Kidney epithelial cell (primary cell): Measurements from ENCODE around the gene LARGE1. TPM values are rescaled to one million over a fixed set of nuclear protein-coding genes. Genes with fewer than 3 reads are reported as not detected.

Experiments used
- DNase-seq: peaks from one replicate; pipeline ENCODE4 v3.0.0-alpha.2; 2010; ENCODE audit warnings: low read depth
- H3K27me3 ChIP-seq: 2 replicates; pipeline ENCODE4 v1.6.0; 2011; ENCODE audit warnings: low read length; ENCODE audit not compliant: control insufficient read depth, insufficient read depth
- H3K36me3 ChIP-seq: 2 replicates; pipeline ENCODE4 v1.5.1; 2011; ENCODE audit warnings: low read length; ENCODE audit not compliant: control insufficient read depth, insufficient read depth
- H3K4me3 ChIP-seq: 2 replicates; pipeline ENCODE4 v1.5.1; 2011; ENCODE audit warnings: low read depth, mild to moderate bottlenecking, control low read depth, low read length
- CTCF ChIP-seq: IDR thresholded peaks from 2 replicates; pipeline ENCODE4 v1.5.1; 2011; ENCODE audit warnings: mild to moderate bottlenecking, moderate library complexity, low read length, control low read depth, inconsistent platforms; ENCODE audit not compliant: insufficient read depth, poor library complexity, severe bottlenecking
- total RNA-seq: library from RNA; depleted of rRNA; stranded (reverse); fragments of >200 nt; gene quantifications from 2 replicates; pipeline ENCODE4 v1.2.3, GENCODE V29; 2015

Gene LARGE1
- total RNA-seq, 1 donor from 2014 or later, result 17.8 TPM

GRCh38 chr22:33576205-33576604, 344.1 kb downstream of the LARGE1 start:
- Histone ChIP-seq H3K27me3 (no peaks in the 10 kb centered on the region), H3K36me3 (no peaks in the 10 kb centered on the region), H3K4me3 (no peak overlapping the region)
- no peak for DNase-seq
- no peak for TF ChIP-seq CTCF

- Histone ChIP-seq H3K4me3 (no peak overlapping the region), H3K27me3 (no peaks in the 10 kb centered on the region), H3K36me3 (no peaks in the 10 kb centered on the region)
- no peak for DNase-seq
- TF ChIP-seq CTCF, result no peak
These were observed 344.5 kb downstream of the LARGE1 start for GRCh38 chr22:33575771-33576170.

- H3K27me3 ChIP-seq, result no peaks in the 10 kb centered on the region
- no peak overlapping the region for H3K4me3 ChIP-seq
- H3K36me3 ChIP-seq, result no peaks in the 10 kb centered on the region
- no peak for TF ChIP-seq CTCF
- no peak for DNase-seq
These were observed 345.2 kb downstream of the LARGE1 start for GRCh38 chr22:33575041-33575440.

- no peak for TF ChIP-seq CTCF
- peak; percentile 94 for DNase-seq
- H3K36me3 ChIP-seq, result no peaks in the 10 kb centered on the region
- no peaks in the 10 kb centered on the region for H3K27me3 ChIP-seq
- H3K4me3 ChIP-seq, result no peak overlapping the region
These were observed 346.8 kb downstream of the LARGE1 start for GRCh38 chr22:33573479-33573878.

GRCh38 chr22:33572086-33572485, 348.2 kb downstream of the LARGE1 start:
- H3K4me3 ChIP-seq, result no peak overlapping the region
- DNase-seq, result no peak
- TF ChIP-seq CTCF, result no peak
- H3K36me3 ChIP-seq, result no peaks in the 10 kb centered on the region
- H3K27me3 ChIP-seq, result no peaks in the 10 kb centered on the region

- Histone ChIP-seq H3K27me3 (no peaks in the 10 kb centered on the region), H3K36me3 (no peaks in the 10 kb centered on the region), H3K4me3 (no peak overlapping the region)
- DNase-seq, result no peak
- TF ChIP-seq CTCF, result no peak
These were observed 350.2 kb downstream of the LARGE1 start for GRCh38 chr22:33570110-33570509.
